ACHN (cell line): ENCODE data around the gene TRDMT1.

Source experiments
- DNase-seq: peaks from one replicate; pipeline ENCODE4 v3.0.0-alpha.2; 2015
- in situ Hi-C: cut with HindIII; loops from 2 replicates; pipeline ENCODE4 v1.10.0; 2017; ENCODE audit warnings: low sequenced_read_pairs, low pct_ligation_motif_present, low pct_unique_long_range_greater_than_20kb

The TRDMT1 gene

GRCh38 chr10:17151716-17152115, 49.8 kb downstream of the TRDMT1 start:
- DNase-seq, result no peak
- in situ Hi-C loops, result no loop called here

DNA sequence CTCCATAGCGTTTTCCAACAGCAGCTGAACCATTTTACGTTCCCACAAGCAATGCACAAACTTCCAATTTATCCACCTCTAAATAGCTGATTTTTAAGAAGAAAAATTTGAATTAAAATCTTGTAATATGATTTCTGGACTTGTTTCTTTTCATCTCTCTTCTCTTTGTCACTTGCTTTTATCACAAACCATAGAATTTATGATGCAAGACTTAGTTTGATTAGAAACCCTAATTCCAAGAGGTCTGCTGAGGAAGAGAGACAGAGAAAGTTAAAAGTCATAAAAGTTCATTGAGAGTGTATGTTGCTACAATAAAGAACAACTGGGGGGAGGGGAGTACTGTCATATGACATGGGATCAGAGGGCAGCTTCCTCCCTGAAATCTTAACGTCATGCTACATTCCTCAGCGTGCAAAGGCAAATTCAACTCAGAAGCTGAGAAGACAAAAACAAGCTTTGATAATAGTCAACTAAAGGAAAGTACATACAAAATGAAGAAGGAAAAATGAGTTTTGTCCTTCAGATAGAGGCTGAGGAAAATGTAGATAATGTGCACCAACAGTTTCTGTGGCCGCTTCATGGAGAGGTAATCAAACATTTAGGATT, 53.5 kb downstream of the TRDMT1 start:
- no peak for DNase-seq
- in situ Hi-C loops, result no loop called here

- no peak for DNase-seq
- in situ Hi-C loops, result no loop called here
These were observed 54.6 kb downstream of the TRDMT1 start for GRCh38 chr10:17146892-17147291.

GRCh38 chr10:17145239-17145638, 56.2 kb downstream of the TRDMT1 start:
- DNase-seq, result no peak
- in situ Hi-C loops, result no loop called here

DNA sequence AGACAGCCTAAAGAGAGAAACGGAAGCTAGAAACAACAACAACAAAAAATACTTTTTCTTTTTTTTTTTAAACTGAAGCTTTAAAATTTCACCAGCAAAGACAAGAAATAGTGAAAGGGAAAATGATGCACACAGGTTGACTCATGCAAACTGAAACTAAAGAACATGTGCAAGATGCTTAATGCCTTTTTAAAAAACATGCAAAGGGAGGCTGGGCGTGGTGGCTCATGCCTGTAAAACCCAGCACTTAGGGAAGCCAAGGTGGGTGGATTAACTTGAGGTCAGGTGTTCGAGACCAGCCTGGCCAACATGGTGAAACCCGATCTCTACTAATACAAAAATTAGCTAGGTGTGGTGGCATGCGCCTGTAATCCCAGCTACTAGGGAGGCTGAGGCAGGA, 56.7 kb downstream of the TRDMT1 start:
- in situ Hi-C loops, result no loop called here
- no peak for DNase-seq

GRCh38 chr10:17144032-17144431, 57.4 kb downstream of the TRDMT1 start:
- in situ Hi-C loops, result no loop called here
- DNase-seq, result no peak

- in situ Hi-C loops, result no loop called here
These were observed 58.3 kb downstream of the TRDMT1 start for GRCh38 chr10:17143055-17143690.

GRCh38 chr10:17141504-17142229, 59.8 kb downstream of the TRDMT1 start:
- no peak for DNase-seq
- in situ Hi-C loops, result no loop called here

More at GRCh38 chr10:17143055-17143690, 58.3 kb downstream of the TRDMT1 start:
- DNase-seq, result no peak

DNA sequence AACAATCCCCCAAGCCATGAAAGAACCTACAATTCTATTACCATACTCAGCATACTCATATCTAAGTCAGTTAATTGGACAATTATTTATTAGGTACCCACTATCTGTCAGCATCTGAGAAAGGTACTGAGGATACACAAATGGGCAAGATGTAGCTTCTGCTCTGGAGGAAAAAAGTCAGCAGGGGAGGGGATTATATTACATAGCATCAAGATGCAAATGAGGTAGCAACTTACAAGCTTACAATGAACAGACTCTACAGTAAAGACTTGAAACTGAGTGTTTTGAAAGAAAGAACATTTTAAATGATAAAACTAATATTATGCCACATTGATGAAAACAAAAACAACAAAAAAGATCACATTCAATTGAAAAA, 61.1 kb downstream of the TRDMT1 start:
- no peak for DNase-seq
- in situ Hi-C loops, result no loop called here

DNA sequence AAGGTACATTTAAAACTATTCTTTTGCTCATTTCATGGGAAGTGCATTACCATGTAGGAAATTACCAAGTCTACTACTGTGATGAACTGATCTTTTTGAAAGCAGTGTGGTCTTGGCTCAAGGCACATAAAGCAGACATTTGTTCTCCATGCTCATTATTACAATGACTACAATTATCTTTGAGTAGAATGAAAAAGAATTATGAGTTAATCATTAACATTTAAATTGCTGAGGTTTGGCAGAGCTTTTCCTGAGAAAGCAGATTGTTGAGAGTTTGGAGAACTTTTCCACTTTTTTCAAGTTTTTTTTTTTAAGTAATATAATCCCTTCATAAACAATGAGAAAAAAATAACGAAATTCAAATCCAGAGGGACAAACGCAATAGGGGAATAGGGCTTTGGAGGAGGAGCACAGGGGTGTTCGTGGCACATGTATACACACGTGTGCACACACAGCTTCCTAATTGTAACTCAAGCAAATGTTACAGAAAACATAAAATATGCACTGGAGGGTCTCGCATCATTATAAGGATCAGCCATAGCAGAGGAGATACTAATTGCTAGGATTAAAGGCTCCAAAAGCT, 62.9 kb downstream of the TRDMT1 start:
- in situ Hi-C loops, result no loop called here
- DNase-seq, result no peak

DNA sequence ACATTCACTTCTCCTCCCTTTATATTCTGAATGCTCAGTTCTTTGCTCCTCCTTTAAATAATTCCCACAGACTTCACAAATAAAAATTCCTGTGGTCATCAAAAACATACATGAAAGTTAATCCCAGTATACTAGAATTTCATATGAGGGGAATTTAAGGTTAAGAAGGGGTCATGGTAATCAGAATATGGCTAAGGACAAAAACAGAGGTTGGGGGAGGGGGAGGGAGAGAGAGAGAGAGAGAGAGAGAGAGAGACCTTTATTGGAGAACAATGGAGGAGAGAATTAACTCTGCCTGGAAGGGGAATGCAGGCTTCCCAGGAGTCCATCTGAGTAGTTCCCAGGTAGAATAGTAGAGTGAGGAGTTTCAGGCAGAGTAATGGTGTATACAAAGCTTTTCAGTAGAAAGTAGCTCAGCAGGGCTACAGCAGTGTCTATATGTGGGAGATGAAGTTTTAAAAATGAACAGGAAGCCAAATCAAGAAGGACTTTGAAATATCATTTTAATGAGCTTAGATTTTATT, 66.7 kb downstream of the TRDMT1 start:
- DNase-seq, result no peak

GRCh38 chr10:17134282-17134681, 67.2 kb downstream of the TRDMT1 start:
- in situ Hi-C loops, result no loop called here
- DNase-seq, result no peak

More for the DNA sequence above, 66.7 kb downstream of the TRDMT1 start:
- in situ Hi-C loops, result no loop called here

DNA sequence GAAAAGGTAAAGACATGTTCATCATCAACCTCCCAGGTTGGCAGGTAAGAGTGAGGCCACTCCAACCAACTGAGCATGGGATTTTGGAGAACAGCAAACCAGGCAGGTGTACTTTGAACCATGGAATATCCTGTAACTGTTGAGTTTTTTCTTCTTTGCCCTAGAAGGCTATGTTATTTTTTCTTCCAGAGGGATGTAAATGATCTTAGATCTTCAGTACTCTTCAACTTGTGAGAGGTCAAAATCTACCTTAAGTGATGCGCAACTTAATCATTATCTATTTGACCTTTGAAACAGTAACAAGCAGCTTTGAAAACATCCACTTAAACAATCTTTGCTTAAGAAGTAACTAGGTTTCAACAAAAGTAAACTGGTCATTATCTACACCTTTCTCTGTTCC, 71.7 kb downstream of the TRDMT1 start, which contains the start of gene CUBN:
Gene CUBN (minus strand): TSS at position 71 of the 400 bp plus-strand sequence. CDS start 46 bp downstream, at position 25.
- in situ Hi-C loops, result no loop called here
- no peak for DNase-seq

GRCh38 chr10:17128261-17128660, 73.2 kb downstream of the TRDMT1 start:
- DNase-seq, result no peak
- in situ Hi-C loops, result no loop called here

GRCh38 chr10:17126327-17126726, 75.1 kb downstream of the TRDMT1 start:
- no peak for DNase-seq
- in situ Hi-C loops, result no loop called here

GRCh38 chr10:17125206-17125893, 76.1 kb downstream of the TRDMT1 start:
- in situ Hi-C loops, result no loop called here
- no peak for DNase-seq

DNA sequence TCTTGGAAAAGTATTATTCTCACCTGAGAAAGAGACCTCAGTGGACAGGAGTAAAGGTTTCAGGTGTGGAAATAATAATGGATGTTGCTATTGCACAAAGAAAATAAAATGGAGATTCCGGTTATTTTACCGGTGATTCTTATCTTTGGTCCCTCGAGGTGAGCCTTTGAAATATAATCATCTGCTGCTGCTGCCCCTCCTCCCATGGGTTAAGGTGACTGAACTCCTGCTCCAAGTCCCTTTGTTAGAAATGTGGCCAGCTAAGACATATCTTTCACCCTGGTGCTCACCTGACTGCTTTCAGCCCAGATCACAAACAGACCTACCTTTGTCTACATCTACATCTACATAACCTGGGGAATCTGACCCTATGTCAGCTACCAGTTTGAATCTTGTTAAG, 77.5 kb downstream of the TRDMT1 start:
- in situ Hi-C loops, result no loop called here
- no peak for DNase-seq

DNA sequence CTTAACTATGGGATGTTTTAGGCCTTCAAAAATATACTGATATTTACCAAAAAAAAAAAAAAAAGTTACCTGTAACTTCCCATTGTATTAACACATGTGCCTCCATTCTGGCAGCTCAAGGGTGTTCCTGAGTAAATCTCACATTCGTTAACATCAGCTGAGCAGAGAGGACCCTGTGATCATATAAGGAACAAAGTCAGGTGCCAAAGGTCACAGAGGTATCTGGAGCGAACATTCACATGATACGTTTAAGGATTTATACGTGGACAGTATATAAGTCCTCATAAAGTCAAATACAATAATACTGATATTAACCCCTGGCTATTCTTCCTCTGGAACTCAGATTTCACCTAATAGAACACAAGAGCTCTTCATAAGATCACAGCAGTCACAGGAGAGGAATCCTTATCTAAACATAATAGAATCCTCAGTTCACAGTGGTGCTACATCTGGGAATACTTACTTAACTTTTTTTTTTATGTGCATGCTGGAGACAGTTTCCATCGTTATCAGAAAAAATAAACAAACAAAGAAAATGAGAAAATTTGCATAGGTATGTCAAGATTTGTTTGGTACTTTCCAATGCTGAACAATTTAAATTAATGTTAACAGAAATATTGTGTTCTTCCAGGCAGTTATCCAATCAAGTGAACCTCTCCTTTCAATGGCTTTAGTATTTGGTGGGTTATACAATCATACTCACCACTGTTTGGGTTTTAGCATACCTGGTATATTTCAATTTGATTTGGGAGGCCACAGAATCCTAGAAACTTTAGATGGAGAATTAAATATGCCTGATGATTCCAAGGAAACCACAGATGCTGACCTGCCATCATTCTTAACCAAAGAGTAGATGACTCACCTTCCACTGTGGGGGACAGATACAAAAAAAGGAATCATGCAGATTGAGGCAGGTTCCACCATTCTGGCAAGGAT, 78.5 kb downstream of the TRDMT1 start:
- DNase-seq, result no peak
- in situ Hi-C loops, result no loop called here
